Neural progenitor cell (in vitro differentiated cells): ENCODE results near the gene NFASC. TPM values are rescaled to one million over a fixed set of nuclear protein-coding genes. Genes with fewer than 3 reads are reported as not detected.

ENCODE experiments used
- DNase-seq: peaks from one replicate; pipeline ENCODE4 v3.0.0-alpha.2; 2016; ENCODE audit warnings: low spot score
- H2AFZ ChIP-seq: fragments of 200-600 bp; sonication (generic); replicated peaks from 2 replicates; pipeline ENCODE4 v1.6.1; 2016; ENCODE audit warnings: antibody characterized with exemption
- H3F3A ChIP-seq: fragments of 200-600 bp; sonication (generic); 2 replicates; pipeline ENCODE4 v1.6.1; 2016; ENCODE audit warnings: antibody characterized with exemption, low read depth
- H3K27ac ChIP-seq: fragments of 200-600 bp; sonication (generic); 2 replicates; pipeline ENCODE4 v1.5.1; 2016; ENCODE audit warnings: mild to moderate bottlenecking
- H3K27me3 ChIP-seq: fragments of 200-600 bp; sonication (generic); 2 replicates; pipeline ENCODE4 v1.6.1; 2016; ENCODE audit warnings: mild to moderate bottlenecking, moderate library complexity
- H3K36me3 ChIP-seq: fragments of 200-600 bp; sonication (generic); 2 replicates; pipeline ENCODE4 v1.5.1; 2016
- H3K4me1 ChIP-seq: fragments of 200-600 bp; sonication (generic); 2 replicates; pipeline ENCODE4 v1.6.1; 2016; ENCODE audit warnings: mixed run types
- H3K4me2 ChIP-seq: fragments of 200-600 bp; sonication (generic); 2 replicates; pipeline ENCODE4 v1.6.1; 2016
- H3K4me3 ChIP-seq: fragments of 200-600 bp; sonication (generic); 2 replicates; pipeline ENCODE4 v1.5.1; 2016
- H3K79me2 ChIP-seq: fragments of 200-600 bp; sonication (generic); 2 replicates; pipeline ENCODE4 v1.6.1; 2016; ENCODE audit warnings: low read depth
- H3K9ac ChIP-seq: fragments of 200-600 bp; sonication (generic); 2 replicates; pipeline ENCODE4 v1.6.1; 2016
- H3K9me3 ChIP-seq: fragments of 200-600 bp; sonication (generic); 2 replicates; pipeline ENCODE4 v1.5.1; 2016; ENCODE audit warnings: low read depth
- H4K20me1 ChIP-seq: fragments of 200-600 bp; sonication (generic); 2 replicates; pipeline ENCODE4 v1.6.1; 2016; ENCODE audit warnings: low read depth
- H3K27ac Mint-ChIP-seq: 3 replicates; pipeline ENCODE4 v1.8.0; 2021; ENCODE audit warnings: mixed read lengths
- H3K27me3 Mint-ChIP-seq: 2 replicates; pipeline ENCODE4 v1.8.0; 2022; ENCODE audit warnings: low read depth, mild to moderate bottlenecking, inconsistent platforms, moderate library complexity, mixed read lengths; ENCODE audit not compliant: insufficient read depth
- H3K36me3 Mint-ChIP-seq: 3 replicates; pipeline ENCODE4 v1.8.0; 2021; ENCODE audit warnings: mixed read lengths
- H3K4me1 Mint-ChIP-seq: 3 replicates; pipeline ENCODE4 v1.8.0; 2021; ENCODE audit warnings: mixed read lengths
- H3K4me3 Mint-ChIP-seq: 3 replicates; pipeline ENCODE4 v1.8.0; 2021; ENCODE audit warnings: mild to moderate bottlenecking, moderate library complexity, mixed read lengths
- H3K9me3 Mint-ChIP-seq: 3 replicates; pipeline ENCODE4 v1.8.0; 2020; ENCODE audit warnings: mixed read lengths
- EZH2 ChIP-seq: fragments of 200-600 bp; sonication (generic); IDR thresholded peaks from 2 replicates; pipeline ENCODE4 v1.6.1; 2017; ENCODE audit warnings: antibody characterized with exemption, mild to moderate bottlenecking, moderate library complexity
- EZH2phosphoT487 ChIP-seq: fragments of 200-600 bp; sonication (generic); IDR thresholded peaks from 2 replicates; pipeline ENCODE4 v1.6.1; 2017; ENCODE audit warnings: antibody characterized with exemption
- total RNA-seq: library from RNA; depleted of rRNA; stranded (reverse); fragments of >200 nt; gene quantifications from 2 replicates; pipeline ENCODE4 v1.2.3, GENCODE V29; 2015; ENCODE audit warnings: low replicate concordance
- TF ChIP-seq, protein P1 (sequence below): fragments of 200-600 bp; sonication (generic); IDR thresholded peaks from 2 replicates; pipeline ENCODE4 v1.5.1; 2017; ENCODE audit warnings: antibody characterized with exemption, mild to moderate bottlenecking

Gene NFASC
- total RNA-seq, 1 donor from 2014 or later: 2.5 TPM

DNA sequence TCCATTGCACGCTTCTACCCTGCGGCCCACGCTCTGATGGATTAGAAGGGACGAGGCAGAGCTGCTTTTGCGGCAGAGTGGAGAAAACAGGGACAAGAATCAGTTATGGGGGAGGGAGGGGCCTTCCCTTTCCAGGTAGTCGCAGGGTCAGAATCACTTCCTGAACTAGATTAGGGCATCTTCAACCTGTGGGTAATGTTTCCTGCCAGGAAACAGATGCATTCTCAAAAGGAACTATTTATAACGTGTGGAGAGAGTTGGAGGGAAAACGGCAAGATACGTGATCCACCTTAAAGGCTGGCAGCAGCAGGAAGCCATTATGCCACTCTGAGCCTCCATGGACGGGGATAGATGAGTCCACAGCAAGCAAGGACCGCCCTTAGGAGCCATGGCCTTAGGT is 112.5 kb downstream of the NFASC start:
- Histone ChIP-seq H3K4me3 (no peak overlapping the region), H3F3A (peaks cover 15% of the 10 kb centered on the region), H2AFZ (no peak overlapping the region), H3K9me3 (no peaks in the 10 kb centered on the region), H3K79me2 (no peaks in the 10 kb centered on the region), H3K4me1 (peaks cover 10% of the 10 kb centered on the region), H3K27me3 (peaks cover 5% of the 10 kb centered on the region), H3K36me3 (no peaks in the 10 kb centered on the region), H3K27ac (no peak overlapping the region), H3K9ac (no peak overlapping the region), H3K4me2 (no peak overlapping the region), H4K20me1 (no peaks in the 10 kb centered on the region)
- no peak for DNase-seq
- H3K36me3 Mint-ChIP-seq: peaks cover 4% of the 10 kb centered on the region
- TF ChIP-seq EZH2phosphoT487: no peak
- TF ChIP-seq EZH2: no peak
- TF ChIP-seq, protein P1, sequence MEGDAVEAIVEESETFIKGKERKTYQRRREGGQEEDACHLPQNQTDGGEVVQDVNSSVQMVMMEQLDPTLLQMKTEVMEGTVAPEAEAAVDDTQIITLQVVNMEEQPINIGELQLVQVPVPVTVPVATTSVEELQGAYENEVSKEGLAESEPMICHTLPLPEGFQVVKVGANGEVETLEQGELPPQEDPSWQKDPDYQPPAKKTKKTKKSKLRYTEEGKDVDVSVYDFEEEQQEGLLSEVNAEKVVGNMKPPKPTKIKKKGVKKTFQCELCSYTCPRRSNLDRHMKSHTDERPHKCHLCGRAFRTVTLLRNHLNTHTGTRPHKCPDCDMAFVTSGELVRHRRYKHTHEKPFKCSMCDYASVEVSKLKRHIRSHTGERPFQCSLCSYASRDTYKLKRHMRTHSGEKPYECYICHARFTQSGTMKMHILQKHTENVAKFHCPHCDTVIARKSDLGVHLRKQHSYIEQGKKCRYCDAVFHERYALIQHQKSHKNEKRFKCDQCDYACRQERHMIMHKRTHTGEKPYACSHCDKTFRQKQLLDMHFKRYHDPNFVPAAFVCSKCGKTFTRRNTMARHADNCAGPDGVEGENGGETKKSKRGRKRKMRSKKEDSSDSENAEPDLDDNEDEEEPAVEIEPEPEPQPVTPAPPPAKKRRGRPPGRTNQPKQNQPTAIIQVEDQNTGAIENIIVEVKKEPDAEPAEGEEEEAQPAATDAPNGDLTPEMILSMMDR: no peak
- peaks cover 14% of the 10 kb centered on the region for H3K27me3 Mint-ChIP-seq
- H3K4me1 Mint-ChIP-seq: peaks cover 37% of the 10 kb centered on the region
- peaks cover 11% of the 10 kb centered on the region for H3K9me3 Mint-ChIP-seq
- H3K27ac Mint-ChIP-seq: peak overlapping the region; percentile 37
- H3K4me3 Mint-ChIP-seq: no peak overlapping the region

DNA sequence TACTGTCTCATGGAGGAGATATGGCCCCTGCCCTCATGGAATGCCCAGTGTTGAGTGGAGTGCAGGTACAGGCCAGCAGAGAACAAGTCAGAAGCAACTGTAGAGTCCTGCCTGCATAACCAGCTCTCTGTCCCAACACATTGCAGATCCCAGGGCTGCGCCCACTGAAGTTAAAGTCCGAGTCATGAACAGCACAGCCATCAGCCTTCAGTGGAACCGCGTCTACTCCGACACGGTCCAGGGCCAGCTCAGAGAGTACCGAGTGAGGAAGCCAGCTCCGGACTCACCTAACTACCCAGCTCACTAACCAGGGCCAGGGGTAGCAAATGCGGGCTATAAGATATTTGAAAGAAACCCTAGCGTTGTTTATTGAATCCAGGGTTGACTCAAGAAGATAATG is 113.2 kb downstream of the NFASC start:
- Mint-ChIP-seq H3K36me3 (peaks cover 4% of the 10 kb centered on the region), H3K27ac (no peak overlapping the region), H3K4me3 (no peak overlapping the region), H3K4me1 (peaks cover 44% of the 10 kb centered on the region), H3K27me3 (peaks cover 14% of the 10 kb centered on the region), H3K9me3 (peaks cover 11% of the 10 kb centered on the region)
- Histone ChIP-seq H3K27me3 (peaks cover 5% of the 10 kb centered on the region), H3F3A (peaks cover 23% of the 10 kb centered on the region), H2AFZ (no peak overlapping the region), H4K20me1 (peaks cover 3% of the 10 kb centered on the region), H3K27ac (no peak overlapping the region), H3K79me2 (no peaks in the 10 kb centered on the region), H3K36me3 (no peaks in the 10 kb centered on the region), H3K9ac (no peak overlapping the region), H3K9me3 (no peaks in the 10 kb centered on the region), H3K4me1 (peaks cover 18% of the 10 kb centered on the region), H3K4me3 (no peak overlapping the region), H3K4me2 (no peak overlapping the region)
- no peak for DNase-seq
- TF ChIP-seq EZH2phosphoT487 (no peak), EZH2 (no peak)
- TF ChIP-seq, protein P1: no peak

DNA sequence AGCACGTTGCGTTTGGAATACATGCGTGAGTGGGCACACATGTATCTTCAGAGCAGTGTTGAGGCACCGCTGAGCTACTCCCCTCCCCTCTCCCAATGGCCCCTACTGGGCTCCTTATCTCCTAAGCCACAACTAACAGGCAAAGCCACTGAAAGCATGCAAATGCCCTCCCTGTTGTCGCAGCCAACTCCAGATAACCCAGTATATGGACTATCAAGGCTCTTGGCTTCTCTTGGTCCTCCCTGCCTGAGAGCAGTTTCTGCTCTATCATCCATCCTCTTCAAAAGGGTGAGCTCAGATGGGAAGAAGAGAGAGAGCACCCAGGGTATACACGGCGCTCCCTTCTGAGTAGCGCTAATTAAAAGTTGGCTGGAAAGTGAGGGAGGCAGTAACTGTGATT is 113.8 kb downstream of the NFASC start:
- peaks cover 8% of the 10 kb centered on the region for H3K27me3 Mint-ChIP-seq
- Histone ChIP-seq H3K9ac (no peak overlapping the region), H3K27ac (no peak overlapping the region), H3K27me3 (peaks cover 5% of the 10 kb centered on the region), H3K36me3 (no peaks in the 10 kb centered on the region), H3K79me2 (no peaks in the 10 kb centered on the region), H3F3A (peaks cover 26% of the 10 kb centered on the region), H2AFZ (no peak overlapping the region), H3K4me2 (no peak overlapping the region), H4K20me1 (peaks cover 3% of the 10 kb centered on the region), H3K9me3 (no peaks in the 10 kb centered on the region), H3K4me1 (peaks cover 23% of the 10 kb centered on the region), H3K4me3 (no peak overlapping the region)
- no peak overlapping the region for H3K4me3 Mint-ChIP-seq
- TF ChIP-seq EZH2phosphoT487 (no peak), EZH2 (no peak)
- TF ChIP-seq, protein P1: no peak
- H3K36me3 Mint-ChIP-seq: peaks cover 4% of the 10 kb centered on the region
- H3K27ac Mint-ChIP-seq: no peak overlapping the region
- no peak for DNase-seq
- peaks cover 11% of the 10 kb centered on the region for H3K9me3 Mint-ChIP-seq
- H3K4me1 Mint-ChIP-seq: peaks cover 45% of the 10 kb centered on the region
